ENCODE results near the gene COL9A3. TPM values are rescaled to one million over a fixed set of nuclear protein-coding genes. Genes with fewer than 3 reads are reported as not detected.
"Not testable (repeated sequence)": the region's sequence is repeated elsewhere in the genome, so short reads cannot be mapped to it uniquely, and the experiment has no call there.

COL9A3 gene
- total RNA-seq, 4 donors from 2014 or later, result 2.2 to 2.3 TPM; not detected in 2

DNA sequence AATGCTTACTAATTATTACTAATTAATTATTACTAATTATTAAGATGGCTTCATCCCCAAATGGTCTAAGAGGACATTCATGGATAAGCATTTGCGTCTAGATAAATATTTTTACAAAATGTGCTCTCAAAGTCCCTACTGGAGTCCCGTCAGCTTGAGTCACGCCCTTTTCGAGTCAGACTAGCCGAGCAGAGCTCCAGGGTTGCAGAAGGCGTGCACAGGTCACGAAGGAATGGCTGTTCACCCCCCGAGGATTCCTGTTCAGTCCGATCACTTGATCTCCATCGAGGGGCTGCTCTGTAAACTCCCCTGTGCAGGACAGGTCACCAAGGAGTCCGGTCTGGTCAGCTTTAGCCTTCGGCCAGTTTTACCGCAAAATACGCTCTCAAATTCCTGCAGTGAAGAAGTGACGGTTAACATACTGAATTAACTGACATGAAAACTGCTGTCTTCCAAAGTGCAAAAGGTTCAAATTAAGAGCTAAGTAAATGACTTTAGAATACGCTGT is 24.9 kb downstream of the COL9A3 start:
- intact Hi-C loops (cut with DNase I), result no loop called here
- H3K4me3 ChIP-seq, result no peak overlapping the region
- H3K27ac ChIP-seq, result no peak overlapping the region
- TF ChIP-seq POLR2A (IDR thresholded peaks at IDR 0.05) (no peak), CTCF (IDR thresholded peaks at IDR 0.05) (no peak)
- peaks cover 0 to 13% (median 0%) of the 10 kb centered on the region in 3 donors for H3K36me3 ChIP-seq
- WGBS, 2 donors, result 76 to 90% methylated on average over 16 of the region's 16 CpGs
- no peak for DNase-seq
- H3K9me3 ChIP-seq, result no peaks in the 10 kb centered on the region
- peaks cover 0 to 10% (median 0%) of the 10 kb centered on the region in 3 donors for H3K4me1 ChIP-seq
- peaks cover 0 to 12% (median 0%) of the 10 kb centered on the region in 4 donors for H3K27me3 ChIP-seq

- DNase-seq, result no peak
- Histone ChIP-seq H3K4me1 (no peaks in the 10 kb centered on the region), H3K27me3 (peaks cover 0 to 6% (median 0%) of the 10 kb centered on the region in 4 donors), H3K4me3 (no peak overlapping the region), H3K27ac (no peak overlapping the region), H3K36me3 (peaks cover 0 to 13% (median 0%) of the 10 kb centered on the region in 3 donors), H3K9me3 (no peaks in the 10 kb centered on the region)
- no peak for TF ChIP-seq POLR2A (IDR thresholded peaks at IDR 0.05)
- TF ChIP-seq CTCF (IDR thresholded peaks at IDR 0.05), result no peak
- 76 to 85% methylated on average over 10 of the region's 10 CpGs for WGBS, 2 donors
- intact Hi-C loops (cut with DNase I), result no loop called here
Observed at GRCh38 chr20:62843656-62844055, 26.8 kb downstream of the COL9A3 start.

GRCh38 chr20:62844182-62844581 is 27.3 kb downstream of the COL9A3 start:
- Histone ChIP-seq H3K4me3 (no peak overlapping the region), H3K36me3 (peaks cover 0 to 17% (median 0%) of the 10 kb centered on the region in 3 donors), H3K9me3 (no peaks in the 10 kb centered on the region), H3K27me3 (peaks cover 0 to 6% (median 0%) of the 10 kb centered on the region in 4 donors), H3K4me1 (no peaks in the 10 kb centered on the region), H3K27ac (no peak overlapping the region)
- DNase-seq, result no peak
- intact Hi-C loops (cut with DNase I), result no loop called here
- WGBS, 2 donors, result 90 to 96% methylated on average over 7 of the region's 7 CpGs
- no peak for TF ChIP-seq POLR2A (IDR thresholded peaks at IDR 0.05)
- no peak for TF ChIP-seq CTCF (IDR thresholded peaks at IDR 0.05)

DNA sequence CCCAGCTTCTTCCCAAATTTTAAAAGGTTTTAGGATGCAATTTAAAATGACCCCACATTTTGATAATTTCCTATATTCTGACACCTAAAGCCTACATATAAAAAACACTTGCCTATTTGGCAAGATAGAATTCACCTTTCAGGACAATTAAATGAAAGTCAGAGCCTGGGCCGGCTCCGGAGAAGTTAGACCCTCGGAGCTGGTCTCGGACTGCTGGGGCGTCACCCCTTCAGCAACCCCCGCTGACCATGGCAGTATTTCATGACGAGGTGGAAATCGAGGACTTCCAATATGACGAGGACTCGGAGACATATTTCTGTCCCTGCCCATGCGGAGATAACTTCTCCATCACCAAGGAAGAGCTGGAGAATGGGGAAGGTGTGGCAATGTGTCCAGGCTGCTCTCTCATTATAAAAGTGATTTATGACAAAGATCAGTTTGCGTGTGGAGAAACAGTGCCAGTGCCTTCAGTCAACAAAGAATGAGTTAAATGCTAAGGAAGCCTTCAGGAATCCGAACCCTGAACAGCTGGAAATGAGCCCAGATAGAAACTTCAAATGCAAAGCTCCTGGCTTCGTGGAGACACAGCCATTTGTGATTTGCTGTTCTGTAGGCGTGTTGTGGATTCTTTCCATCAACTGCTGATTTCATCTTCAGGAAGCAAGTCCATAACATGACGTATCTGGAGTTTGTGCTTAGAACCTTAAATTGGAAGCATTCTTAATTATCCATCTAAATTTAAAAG is 28.7 kb downstream of the COL9A3 start:
- Histone ChIP-seq H3K27me3 (no peaks in the 10 kb centered on the region), H3K4me1 (no peaks in the 10 kb centered on the region), H3K27ac (no peak overlapping the region), H3K4me3 (no peak overlapping the region), H3K9me3 (no peaks in the 10 kb centered on the region), H3K36me3 (peaks cover 0 to 28% (median 0%) of the 10 kb centered on the region in 3 donors)
- WGBS, 2 donors, result 87 to 94% methylated on average over 7 to 15 of the region's 16 CpGs
- intact Hi-C loops (cut with DNase I), result no loop called here
- no peak for DNase-seq
- TF ChIP-seq POLR2A (IDR thresholded peaks at IDR 0.05) (no peak), CTCF (IDR thresholded peaks at IDR 0.05) (no peak)

GRCh38 chr20:62846166-62846890 is 29.5 kb downstream of the COL9A3 start:
- H3K9me3 ChIP-seq, result no peaks in the 10 kb centered on the region
- no peak overlapping the region for H3K4me3 ChIP-seq
- no peak for DNase-seq
- intact Hi-C loops (cut with DNase I), result no loop called here
- no peaks in the 10 kb centered on the region for H3K27me3 ChIP-seq
- 87 to 92% methylated on average over 15 to 19 of the region's 19 CpGs for WGBS, 2 donors
- no peak overlapping the region for H3K27ac ChIP-seq
- TF ChIP-seq CTCF (IDR thresholded peaks at IDR 0.05) (no peak), POLR2A (IDR thresholded peaks at IDR 0.05) (no peak)
- H3K4me1 ChIP-seq, result no peaks in the 10 kb centered on the region
- H3K36me3 ChIP-seq, result peaks cover 0 to 34% (median 0%) of the 10 kb centered on the region in 3 donors

GRCh38 chr20:62848917-62849316 is 32.1 kb downstream of the COL9A3 start:
- DNase-seq; intact Hi-C loops (cut with DNase I); H3K27ac ChIP-seq; H3K4me1 ChIP-seq; H3K9me3 ChIP-seq; H3K27me3 ChIP-seq; H3K4me3 ChIP-seq: not testable (repeated sequence)
- WGBS, 2 donors, result 90% methylated on average over 7 of the region's 7 CpGs
- peaks cover 0 to 58% (median 6%) of the 10 kb centered on the region in 3 donors for H3K36me3 ChIP-seq
